OCI-LY7 (cell line): ENCODE measurements around the gene USP44. TPM values are rescaled to one million over a fixed set of nuclear protein-coding genes. Genes with fewer than 3 reads are reported as not detected.

Experiments used
- BruUV-seq: library from RNA; stranded (reverse); fragments of 400-500 nt; replicated peaks from 2 replicates; lab custom pipeline; 2021; lab: Mats Ljungman, UMichigan
- CTCF ChIA-PET: fragments of 300-600 bp; sonication (Branson Sonifier 250); formaldehyde crosslinking; loops from one replicate; lab custom pipeline; 2022; ENCODE audit warnings: antibody characterized with exemption; ENCODE audit not compliant: unreplicated experiment; lab: Charles Lee
- POLR2A ChIA-PET: fragments of 300-600 bp; sonication (Branson Sonifier 250); formaldehyde crosslinking; loops from one replicate; lab custom pipeline; 2022; ENCODE audit warnings: antibody characterized with exemption; lab: Charles Lee
- DNase-seq: peaks from one replicate; pipeline ENCODE4 v3.0.0-alpha.2; 2015; ENCODE audit warnings: low spot score
- H2AFZ ChIP-seq: fragments of 200-600 bp; sonication (generic), shearing (Covaris generic); 2 replicates; pipeline ENCODE4 v1.6.1; 2014; ENCODE audit warnings: mild to moderate bottlenecking, antibody characterized with exemption, low read length, moderate library complexity
- H3K27ac ChIP-seq: fragments of 200-600 bp; sonication (generic); 2 replicates; pipeline ENCODE4 v1.5.1; 2014; ENCODE audit warnings: mixed run types, low read depth, mild to moderate bottlenecking, moderate library complexity, low read length, inconsistent platforms; ENCODE audit not compliant: poor library complexity, severe bottlenecking
- H3K36me3 ChIP-seq: fragments of 200-600 bp; sonication (generic); 2 replicates; pipeline ENCODE4 v1.6.1; 2014; ENCODE audit warnings: mild to moderate bottlenecking, antibody characterized with exemption, low read length, moderate library complexity, mixed read lengths; ENCODE audit not compliant: insufficient read depth
- H3K4me1 ChIP-seq: fragments of 200-600 bp; sonication (generic); 2 replicates; pipeline ENCODE4 v1.5.1; 2014; ENCODE audit warnings: mild to moderate bottlenecking, low read length; ENCODE audit not compliant: insufficient read depth, poor library complexity, severe bottlenecking
- H3K4me2 ChIP-seq: fragments of 200-600 bp; sonication (generic); 2 replicates; pipeline ENCODE4 v1.6.1; 2014; ENCODE audit warnings: mild to moderate bottlenecking, low read length
- H3K4me3 ChIP-seq: fragments of 200-600 bp; sonication (generic); 2 replicates; pipeline ENCODE4 v1.5.1; 2014; ENCODE audit warnings: mild to moderate bottlenecking, low read depth, low read length; ENCODE audit not compliant: poor library complexity, severe bottlenecking
- H3K79me2 ChIP-seq: fragments of 200-600 bp; sonication (generic); 2 replicates; pipeline ENCODE4 v1.6.1; 2016; ENCODE audit warnings: low read depth, mild to moderate bottlenecking, low read length, moderate library complexity, mixed read lengths; ENCODE audit not compliant: insufficient read depth
- H3K9me2 ChIP-seq: fragments of 200-600 bp; sonication (generic); 2 replicates; pipeline ENCODE4 v1.6.1; 2016; ENCODE audit warnings: mild to moderate bottlenecking, low read length, mixed read lengths; ENCODE audit not compliant: insufficient read depth
- H3K9me3 ChIP-seq: fragments of 200-600 bp; sonication (generic); 2 replicates; pipeline ENCODE4 v1.6.1; 2014; ENCODE audit warnings: mild to moderate bottlenecking, mixed run types, low read length, mixed read lengths
- H4K20me1 ChIP-seq: fragments of 200-600 bp; sonication (generic); 2 replicates; pipeline ENCODE4 v1.6.1; 2014; ENCODE audit warnings: mild to moderate bottlenecking, antibody characterized with exemption, low read length, moderate library complexity, mixed read lengths; ENCODE audit not compliant: insufficient read depth
- EZH2phosphoT487 ChIP-seq: fragments of 200-600 bp; sonication (generic); IDR thresholded peaks from 2 replicates; pipeline ENCODE4 v1.6.1; 2018; ENCODE audit warnings: low read depth, borderline replicate concordance, mild to moderate bottlenecking, mixed run types, antibody characterized with exemption, low read length, moderate library complexity, mixed read lengths
- intact Hi-C: fragments of 100-400 bp; cut with micrococcal nuclease; formaldehyde crosslinking; loops from one replicate; pipeline ENCODE4 v1.10.0; 2022; ENCODE audit not compliant: unreplicated experiment
- total RNA-seq, 2 experiments: library from RNA; depleted of rRNA in 1 of 2; stranded (reverse); fragments of >200 nt in 1 of 2; shearing (Covaris generic) in 1 of 2; gene quantifications; 2 replicates each; pipeline ENCODE4 v1.2.3, GENCODE V29; 2014 to 2022
- TF ChIP-seq, protein P1 (sequence below): fragments of 200-600 bp; sonication (generic); conservative IDR thresholded peaks from 2 replicates; pipeline ENCODE4 v1.5.1; 2014; ENCODE audit warnings: mild to moderate bottlenecking, antibody characterized with exemption, low read length, moderate library complexity, mixed read lengths

Gene USP44
- total RNA-seq, 2 experiments from 2014 or later: 3.4 to 8.6 TPM

DNA sequence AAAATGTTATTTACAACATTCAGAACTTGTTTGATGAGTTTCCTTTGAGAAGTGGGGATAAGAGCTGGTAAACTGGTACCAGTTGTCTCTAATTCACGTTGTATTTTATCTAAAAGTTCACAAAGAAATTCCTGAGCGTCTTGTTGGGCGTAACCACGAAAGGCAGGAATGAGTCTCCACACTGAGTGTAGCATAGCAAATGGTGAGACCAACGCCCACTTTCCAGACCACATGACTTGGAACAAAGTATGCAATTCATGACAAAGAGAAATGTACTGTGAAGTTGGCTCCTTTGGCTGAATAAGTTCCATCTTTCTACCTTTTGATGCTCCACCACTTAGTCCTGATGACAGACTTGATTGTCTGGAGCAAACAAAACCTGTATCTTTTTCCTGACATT is 18.4 kb downstream of the USP44 start:
- Histone ChIP-seq H3K79me2 (no peaks in the 10 kb centered on the region), H3K36me3 (no peaks in the 10 kb centered on the region), H3K9me3 (no peaks in the 10 kb centered on the region), H3K27ac (no peak overlapping the region), H3K4me3 (no peak overlapping the region), H4K20me1 (no peaks in the 10 kb centered on the region), H3K4me1 (peaks cover 38% of the 10 kb centered on the region), H3K4me2 (no peak overlapping the region), H3K9me2 (no peaks in the 10 kb centered on the region), H2AFZ (peak overlapping the region; percentile 60; the same call in 1 of the 2 replicates)
- ChIA-PET POLR2A (interaction anchor here (1.1 to 2.5 kb wide), 3 partner anchors 10 to 195 kb away, joined by 3 to 8 read pairs (median 5); no protein-coding TSS in a partner anchor), CTCF (no interaction called here)
- no peak for DNase-seq
- no peak for TF ChIP-seq EZH2phosphoT487
- TF ChIP-seq, protein P1, sequence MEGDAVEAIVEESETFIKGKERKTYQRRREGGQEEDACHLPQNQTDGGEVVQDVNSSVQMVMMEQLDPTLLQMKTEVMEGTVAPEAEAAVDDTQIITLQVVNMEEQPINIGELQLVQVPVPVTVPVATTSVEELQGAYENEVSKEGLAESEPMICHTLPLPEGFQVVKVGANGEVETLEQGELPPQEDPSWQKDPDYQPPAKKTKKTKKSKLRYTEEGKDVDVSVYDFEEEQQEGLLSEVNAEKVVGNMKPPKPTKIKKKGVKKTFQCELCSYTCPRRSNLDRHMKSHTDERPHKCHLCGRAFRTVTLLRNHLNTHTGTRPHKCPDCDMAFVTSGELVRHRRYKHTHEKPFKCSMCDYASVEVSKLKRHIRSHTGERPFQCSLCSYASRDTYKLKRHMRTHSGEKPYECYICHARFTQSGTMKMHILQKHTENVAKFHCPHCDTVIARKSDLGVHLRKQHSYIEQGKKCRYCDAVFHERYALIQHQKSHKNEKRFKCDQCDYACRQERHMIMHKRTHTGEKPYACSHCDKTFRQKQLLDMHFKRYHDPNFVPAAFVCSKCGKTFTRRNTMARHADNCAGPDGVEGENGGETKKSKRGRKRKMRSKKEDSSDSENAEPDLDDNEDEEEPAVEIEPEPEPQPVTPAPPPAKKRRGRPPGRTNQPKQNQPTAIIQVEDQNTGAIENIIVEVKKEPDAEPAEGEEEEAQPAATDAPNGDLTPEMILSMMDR: no peak
- no TSS peak for BruUV-seq
- intact Hi-C loops: no loop called here

DNA sequence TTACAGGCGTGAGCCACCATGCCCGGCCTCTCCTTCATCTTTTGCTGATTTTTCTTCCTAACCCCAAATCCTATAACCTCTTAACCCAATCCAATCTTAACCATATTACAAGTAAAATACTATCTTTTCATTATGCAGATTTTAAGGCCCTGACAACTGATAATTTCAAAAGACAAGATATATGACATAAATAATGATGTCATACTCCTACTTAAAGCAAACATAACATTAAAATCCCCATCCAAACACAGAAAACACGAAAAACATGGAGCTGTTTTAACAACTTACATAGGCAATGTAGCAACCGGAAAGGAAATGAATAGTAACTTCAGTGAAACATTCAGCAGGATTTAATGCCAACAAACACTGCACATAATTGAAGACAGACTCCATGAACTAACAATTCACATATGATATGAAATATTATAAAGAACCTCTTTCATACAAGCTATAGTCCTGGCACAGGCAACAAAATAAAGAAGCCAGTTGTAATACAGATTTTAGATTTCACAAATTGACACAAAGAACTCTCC is 21.5 kb downstream of the USP44 start:
- no TSS peak for BruUV-seq
- no peak for TF ChIP-seq EZH2phosphoT487
- H3K79me2 ChIP-seq: no peaks in the 10 kb centered on the region

DNA sequence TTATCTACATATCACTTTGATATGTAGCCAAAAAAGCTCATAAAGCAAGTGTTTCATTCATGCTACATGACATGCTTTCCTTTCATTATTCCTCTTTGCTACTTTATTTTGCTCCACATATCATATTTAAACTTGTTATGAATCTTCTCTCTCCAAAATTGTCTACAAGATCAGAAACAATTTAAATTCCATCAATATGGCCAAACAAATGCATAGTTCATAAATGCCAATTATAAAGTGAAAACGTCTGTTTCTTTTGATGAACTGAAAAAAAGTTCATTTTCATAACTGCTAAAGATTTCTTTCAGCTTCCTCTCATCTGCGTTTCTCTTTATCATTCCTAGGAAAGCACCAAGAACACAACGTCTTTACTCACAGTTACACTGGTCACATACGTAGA is 22.8 kb downstream of the USP44 start:
- no peak for DNase-seq
- no peaks in the 10 kb centered on the region for H3K9me2 ChIP-seq
- no peaks in the 10 kb centered on the region for H3K9me3 ChIP-seq
- no TSS peak for BruUV-seq
- CTCF ChIA-PET: no interaction called here
- POLR2A ChIA-PET: interaction anchor here (0.6 to 1.8 kb wide), 4 partner anchors 43 to 375 kb away, joined by 3 to 6 read pairs (median 4); no protein-coding TSS in a partner anchor
- peaks cover 29% of the 10 kb centered on the region for H3K4me1 ChIP-seq
- no peak overlapping the region for H3K27ac ChIP-seq
- H3K36me3 ChIP-seq: no peaks in the 10 kb centered on the region
- H3K4me2 ChIP-seq: peak overlapping the region; percentile 31
- peak overlapping the region; percentile 77; the same call in 1 of the 2 replicates for H2AFZ ChIP-seq
- no peak overlapping the region for H3K4me3 ChIP-seq
- intact Hi-C loops: no loop called here
- no peak for TF ChIP-seq EZH2phosphoT487
- TF ChIP-seq, protein P1: no peak
- no peaks in the 10 kb centered on the region for H4K20me1 ChIP-seq
- no peaks in the 10 kb centered on the region for H3K79me2 ChIP-seq

More for the DNA sequence above, 21.5 kb downstream of the USP44 start:
- Histone ChIP-seq H3K27ac (no peak overlapping the region), H2AFZ (no peak overlapping the region), H3K4me2 (no peak overlapping the region), H3K36me3 (no peaks in the 10 kb centered on the region), H3K4me3 (no peak overlapping the region), H3K4me1 (peaks cover 38% of the 10 kb centered on the region), H3K9me2 (no peaks in the 10 kb centered on the region), H4K20me1 (no peaks in the 10 kb centered on the region), H3K9me3 (no peaks in the 10 kb centered on the region)
- CTCF ChIA-PET: no interaction called here
- intact Hi-C loops: no loop called here
- POLR2A ChIA-PET: interaction anchor here (0.6 to 1.8 kb wide), 2 partner anchors 44 to 187 kb away, joined by 6 read pairs; no protein-coding TSS in a partner anchor
- DNase-seq: no peak
